Measurements from ENCODE around the gene MYO16.

The MYO16 gene

DNA sequence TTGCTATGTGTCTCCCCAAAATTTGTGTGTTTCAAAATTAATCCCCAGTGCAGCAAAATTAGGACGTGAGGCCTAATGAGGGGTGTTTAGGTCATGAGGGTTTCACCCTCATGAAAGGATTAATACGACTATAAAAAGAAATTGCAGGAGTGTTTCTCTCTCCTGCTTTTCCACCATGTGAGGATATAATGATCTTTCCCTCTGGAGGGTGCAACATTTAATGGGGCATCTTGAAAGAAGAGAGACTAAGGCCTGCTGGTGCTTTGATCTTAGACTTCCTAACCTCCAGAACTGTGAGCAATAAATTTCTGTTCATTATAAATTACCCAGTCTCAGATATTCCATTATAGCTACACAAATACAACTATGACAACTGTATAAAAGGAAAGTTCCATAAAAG lies 183.2 kb downstream of the MYO16 start:
- H3K4me1 Mint-ChIP-seq = peaks cover 15% of the 10 kb centered on the region
- no peak overlapping the region for H3K27ac Mint-ChIP-seq
- H3K9me3 Mint-ChIP-seq = peaks cover 20% of the 10 kb centered on the region
- H3K36me3 Mint-ChIP-seq (ENCODE audit: low read depth) = no peaks in the 10 kb centered on the region
- H3K4me3 Mint-ChIP-seq = no peak overlapping the region
- TF ChIP-seq, protein P1, sequence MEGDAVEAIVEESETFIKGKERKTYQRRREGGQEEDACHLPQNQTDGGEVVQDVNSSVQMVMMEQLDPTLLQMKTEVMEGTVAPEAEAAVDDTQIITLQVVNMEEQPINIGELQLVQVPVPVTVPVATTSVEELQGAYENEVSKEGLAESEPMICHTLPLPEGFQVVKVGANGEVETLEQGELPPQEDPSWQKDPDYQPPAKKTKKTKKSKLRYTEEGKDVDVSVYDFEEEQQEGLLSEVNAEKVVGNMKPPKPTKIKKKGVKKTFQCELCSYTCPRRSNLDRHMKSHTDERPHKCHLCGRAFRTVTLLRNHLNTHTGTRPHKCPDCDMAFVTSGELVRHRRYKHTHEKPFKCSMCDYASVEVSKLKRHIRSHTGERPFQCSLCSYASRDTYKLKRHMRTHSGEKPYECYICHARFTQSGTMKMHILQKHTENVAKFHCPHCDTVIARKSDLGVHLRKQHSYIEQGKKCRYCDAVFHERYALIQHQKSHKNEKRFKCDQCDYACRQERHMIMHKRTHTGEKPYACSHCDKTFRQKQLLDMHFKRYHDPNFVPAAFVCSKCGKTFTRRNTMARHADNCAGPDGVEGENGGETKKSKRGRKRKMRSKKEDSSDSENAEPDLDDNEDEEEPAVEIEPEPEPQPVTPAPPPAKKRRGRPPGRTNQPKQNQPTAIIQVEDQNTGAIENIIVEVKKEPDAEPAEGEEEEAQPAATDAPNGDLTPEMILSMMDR (IDR thresholded peaks at IDR 0.05) = no peak
- DNase-seq = no peak
- no peaks in the 10 kb centered on the region for H3K27me3 Mint-ChIP-seq (ENCODE audit: low read depth, poor library complexity)

DNA sequence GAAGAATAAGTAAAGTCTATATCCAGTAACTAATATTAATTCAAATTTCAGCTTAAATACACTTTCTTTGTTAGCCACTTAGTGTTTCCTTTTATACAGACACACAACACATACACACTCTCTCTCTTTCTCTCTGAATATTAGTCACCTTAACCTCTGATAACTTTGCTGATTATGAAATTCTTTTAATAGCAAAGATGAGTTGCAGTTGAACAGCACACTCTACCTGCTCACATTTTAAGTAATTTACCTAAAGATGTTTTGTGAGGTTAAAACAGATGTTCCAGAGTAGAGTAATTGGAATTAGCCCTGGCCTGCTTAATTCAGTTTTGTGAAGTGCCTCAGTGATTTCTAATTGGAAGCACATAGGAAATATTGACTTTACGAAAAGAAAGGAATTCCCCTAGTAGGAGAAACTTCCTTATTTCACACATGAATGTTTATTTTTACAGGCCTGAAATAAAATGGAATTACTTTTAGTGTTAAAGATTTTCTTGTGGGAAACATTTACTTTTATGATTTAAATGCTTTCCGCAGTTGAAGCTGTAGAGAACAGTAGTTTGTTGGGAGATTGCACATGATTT lies 184.3 kb downstream of the MYO16 start:
- Mint-ChIP-seq H3K36me3 (ENCODE audit: low read depth) (no peaks in the 10 kb centered on the region), H3K4me1 (peaks cover 15% of the 10 kb centered on the region), H3K27ac (no peak overlapping the region), H3K27me3 (ENCODE audit: low read depth, poor library complexity) (no peaks in the 10 kb centered on the region), H3K9me3 (peaks cover 20% of the 10 kb centered on the region), H3K4me3 (no peak overlapping the region)
- no peak for DNase-seq
- TF ChIP-seq, protein P1 (IDR thresholded peaks at IDR 0.05) = no peak

DNA sequence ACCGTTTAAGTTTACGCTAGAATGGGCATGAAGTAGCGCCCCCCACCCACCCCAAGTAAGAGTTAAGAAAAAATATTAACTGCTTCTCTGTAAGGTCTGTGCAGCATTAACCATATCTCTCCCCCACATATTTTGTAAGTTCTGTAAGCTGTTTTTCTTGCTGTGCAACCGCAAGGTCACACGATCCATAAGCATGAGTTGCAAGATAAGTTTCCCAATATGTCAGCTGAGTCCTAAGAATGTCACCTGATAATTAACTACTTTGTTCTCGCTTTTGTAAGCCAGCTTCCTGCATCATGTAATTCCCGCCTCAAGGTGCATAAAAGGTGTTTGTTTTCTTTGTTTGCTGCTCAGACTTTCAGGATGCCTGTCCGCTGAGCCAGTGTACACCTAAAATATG lies 187.0 kb downstream of the MYO16 start:
- no peak overlapping the region for H3K4me3 Mint-ChIP-seq
- DNase-seq = no peak
- H3K27ac Mint-ChIP-seq = no peak overlapping the region
- peaks cover 14% of the 10 kb centered on the region for H3K4me1 Mint-ChIP-seq
- TF ChIP-seq, protein P1 (IDR thresholded peaks at IDR 0.05) = no peak
- no peaks in the 10 kb centered on the region for H3K27me3 Mint-ChIP-seq (ENCODE audit: low read depth, poor library complexity)
- H3K9me3 Mint-ChIP-seq = peaks cover 16% of the 10 kb centered on the region
- no peaks in the 10 kb centered on the region for H3K36me3 Mint-ChIP-seq (ENCODE audit: low read depth)

DNA sequence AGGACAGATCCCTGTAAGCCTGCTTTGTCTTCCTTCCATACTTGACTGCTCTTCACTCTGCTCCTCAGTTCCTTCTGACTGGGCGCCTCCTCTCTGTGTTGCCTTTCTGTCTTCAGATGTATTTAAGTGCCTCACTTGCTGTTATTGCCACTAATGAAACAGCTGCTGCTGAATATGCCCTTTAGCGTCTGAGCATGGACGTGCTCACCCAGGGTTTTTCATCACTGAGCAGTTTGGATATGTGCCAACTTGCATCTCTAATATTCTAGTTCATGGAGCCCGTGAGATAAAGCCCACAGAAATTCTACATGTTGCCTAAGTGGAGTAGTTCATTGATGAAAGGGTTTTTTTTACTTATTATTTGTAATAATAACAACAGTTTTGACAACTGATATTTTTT lies 198.2 kb downstream of the MYO16 start:
- Mint-ChIP-seq H3K27me3 (ENCODE audit: low read depth, poor library complexity) (no peaks in the 10 kb centered on the region), H3K4me1 (peaks cover 6% of the 10 kb centered on the region), H3K27ac (peak overlapping the region; percentile 2), H3K9me3 (peaks cover 38% of the 10 kb centered on the region), H3K4me3 (no peak overlapping the region), H3K36me3 (ENCODE audit: low read depth) (peaks cover 26% of the 10 kb centered on the region)
- DNase-seq = no peak
- TF ChIP-seq, protein P1 (IDR thresholded peaks at IDR 0.05) = no peak

DNA sequence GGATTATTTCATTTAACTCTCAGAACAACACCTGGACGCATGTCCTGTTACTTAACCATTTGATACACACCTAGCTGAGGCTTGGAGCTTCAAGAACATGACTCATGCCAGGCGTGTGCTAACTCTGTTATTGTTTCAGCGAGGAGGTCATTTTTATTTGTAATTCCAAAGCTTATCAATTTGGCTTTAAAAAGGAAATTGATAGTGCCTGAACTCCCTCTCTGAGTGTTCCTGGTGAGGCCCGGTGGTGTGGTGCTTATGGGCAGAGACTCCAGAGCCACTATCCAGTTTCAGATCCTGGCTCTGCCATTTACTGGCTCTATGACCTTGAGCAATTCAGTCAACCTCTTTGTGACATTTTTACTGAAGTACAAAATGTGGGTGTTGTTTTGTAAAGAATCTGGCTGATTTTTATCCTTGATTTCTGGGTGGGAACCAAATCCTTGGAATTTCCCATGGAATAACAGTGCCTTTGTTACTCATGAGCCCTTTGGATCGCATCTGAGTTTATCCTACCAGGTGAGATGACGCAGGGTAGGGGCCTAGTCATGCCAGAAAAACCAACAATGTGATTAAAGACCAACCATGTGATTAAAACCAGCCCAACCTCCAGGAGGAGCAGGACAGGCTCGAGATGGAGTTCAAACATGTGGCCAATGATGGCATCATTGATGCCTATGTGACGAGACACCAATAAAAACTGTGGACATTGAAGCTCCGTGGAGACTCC lies 198.8 kb downstream of the MYO16 start:
- DNase-seq = no peak
- peaks cover 26% of the 10 kb centered on the region for H3K36me3 Mint-ChIP-seq (ENCODE audit: low read depth)
- H3K27me3 Mint-ChIP-seq (ENCODE audit: low read depth, poor library complexity) = no peaks in the 10 kb centered on the region
- no peak overlapping the region for H3K4me3 Mint-ChIP-seq
- TF ChIP-seq, protein P1 (IDR thresholded peaks at IDR 0.05) = no peak
- H3K9me3 Mint-ChIP-seq = peaks cover 38% of the 10 kb centered on the region
- peaks cover 6% of the 10 kb centered on the region for H3K4me1 Mint-ChIP-seq
- no peak overlapping the region for H3K27ac Mint-ChIP-seq

DNA sequence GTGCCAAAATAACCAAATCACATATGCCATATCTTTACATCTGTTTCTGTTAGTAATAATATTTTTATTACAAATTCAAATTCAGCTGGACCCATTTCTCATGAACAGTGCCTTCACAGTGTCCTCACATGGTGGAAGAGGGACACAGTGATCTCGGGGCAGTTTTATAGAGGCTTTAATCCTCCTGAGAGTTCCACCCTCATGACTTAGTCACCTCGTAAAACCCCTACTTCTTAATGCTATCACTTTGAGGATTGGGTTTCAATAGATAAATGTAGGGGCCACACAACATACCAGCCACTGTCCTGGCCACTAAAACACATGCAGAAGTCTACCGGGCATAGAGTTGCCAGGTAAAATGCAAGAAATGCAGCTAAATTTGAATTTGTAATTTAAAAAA lies 201.5 kb downstream of the MYO16 start:
- peaks cover 3% of the 10 kb centered on the region for H3K27me3 Mint-ChIP-seq (ENCODE audit: low read depth, poor library complexity)
- peaks cover 19% of the 10 kb centered on the region for H3K4me1 Mint-ChIP-seq
- no peak overlapping the region for H3K27ac Mint-ChIP-seq
- H3K36me3 Mint-ChIP-seq (ENCODE audit: low read depth) = peaks cover 19% of the 10 kb centered on the region
- H3K4me3 Mint-ChIP-seq = no peak overlapping the region
- TF ChIP-seq, protein P1 (IDR thresholded peaks at IDR 0.05) = no peak
- no peak for DNase-seq
- H3K9me3 Mint-ChIP-seq = peaks cover 39% of the 10 kb centered on the region

All from nephron progenitor cell (in vitro differentiated cells).